CD4-positive, alpha-beta T cell (primary cell): Measurements from ENCODE around the gene TSHZ3. TPM values are rescaled to one million over a fixed set of nuclear protein-coding genes. Genes with fewer than 3 reads are reported as not detected.

Experiments used
- ATAC-seq: fragments of 200-7000 bp; cut with Tn5 transposase; one replicate; pipeline ENCODE4 v1.10.0; 2022; ENCODE audit warnings: mild to moderate bottlenecking; ENCODE audit not compliant: poor library complexity
- CTCF ChIA-PET: fragments of 350-600 bp; sonication (Branson Sonifier 250); formaldehyde crosslinking; loops from one replicate; lab custom pipeline; 2021; ENCODE audit warnings: antibody characterized with exemption, inconsistent platforms; lab: Charles Lee
- POLR2A ChIA-PET: fragments of 350-600 bp; sonication (Branson Sonifier 250); formaldehyde crosslinking; loops from one replicate; lab custom pipeline; 2021; ENCODE audit warnings: antibody characterized with exemption, inconsistent platforms; lab: Charles Lee
- DNase-seq, 14 experiments: peaks; one replicate each; pipeline ENCODE4 v3.0.0-alpha.2; 2013 to 2020; ENCODE audit warnings: mixed read lengths in 2 of 14
- H3K27ac ChIP-seq, 2 donors: one replicate each; pipeline versions ENCODE4 v1.5.1 to v1.7.0; 2013; ENCODE audit warnings: low read length in 2 of 2, low read depth in 1 of 2, mild to moderate bottlenecking in 1 of 2
- H3K27me3 ChIP-seq, 2 experiments: 1 replicate in 1 of 2; 2 replicates in 1 of 2; pipeline versions ENCODE4 v1.6.1 to v1.7.0; 2013; ENCODE audit warnings: low read length in 2 of 2, control low read depth in 1 of 2, mild to moderate bottlenecking in 1 of 2, moderate library complexity in 1 of 2; ENCODE audit not compliant: insufficient read depth in 2 of 2, control insufficient read depth in 1 of 2
- H3K36me3 ChIP-seq: one replicate; pipeline ENCODE4 v1.6.1; 2013; ENCODE audit warnings: low read length, control low read depth; ENCODE audit not compliant: insufficient read depth
- H3K4me1 ChIP-seq: one replicate; pipeline ENCODE4 v1.6.1; 2013; ENCODE audit warnings: low read length, control low read depth; ENCODE audit not compliant: insufficient read depth
- H3K4me3 ChIP-seq: one replicate; pipeline ENCODE4 v1.5.1; 2013; ENCODE audit warnings: mild to moderate bottlenecking, low read length, moderate library complexity
- H3K9me3 ChIP-seq, 2 experiments: 1 replicate in 1 of 2; 2 replicates in 1 of 2; pipeline versions ENCODE4 v1.6.1 to v1.7.0; 2013; ENCODE audit warnings: low read length in 2 of 2, mild to moderate bottlenecking in 2 of 2, control low read depth in 1 of 2, moderate library complexity in 1 of 2; ENCODE audit not compliant: control insufficient read depth in 1 of 2, insufficient read depth in 1 of 2
- H3K27ac Mint-ChIP-seq: one replicate; pipeline ENCODE4 v1.8.0; 2020; ENCODE audit warnings: mixed read lengths
- H3K27me3 Mint-ChIP-seq: one replicate; pipeline ENCODE4 v1.8.0; 2021; ENCODE audit warnings: mixed read lengths
- H3K36me3 Mint-ChIP-seq: one replicate; pipeline ENCODE4 v1.8.0; 2021; ENCODE audit warnings: low read depth, mixed read lengths
- H3K4me1 Mint-ChIP-seq: one replicate; pipeline ENCODE4 v1.8.0; 2021; ENCODE audit warnings: low read depth, mixed read lengths
- H3K4me3 Mint-ChIP-seq: one replicate; pipeline ENCODE4 v1.8.0; 2020; ENCODE audit warnings: mild to moderate bottlenecking, mixed read lengths
- H3K9me3 Mint-ChIP-seq: one replicate; pipeline ENCODE4 v1.8.0; 2020; ENCODE audit warnings: mixed read lengths
- CTCF ChIP-seq: fragments of 200-600 bp; IDR thresholded peaks from one replicate; pipeline ENCODE4 v1.8.0; 2022; ENCODE audit warnings: antibody characterized with exemption, mild to moderate bottlenecking
- intact Hi-C, 2 experiments: fragments of 100-400 bp; cut with DNase I in 1 of 2; cut with micrococcal nuclease in 1 of 2; formaldehyde crosslinking; loops; one replicate each; pipeline versions ENCODE4 v1.15.1 to v1.9.0; 2023 to 2025; cut with DNase I, micrococcal nuclease
- total RNA-seq, 174 experiments: library from RNA in 2 of 174; stranded (reverse) in 2 of 174; gene quantifications; one replicate each; pipeline ENCODE4 v1.2.3 and lab custom pipeline; 2021 to 2026

The TSHZ3 gene
- total RNA-seq, 2 experiments from 2014 or later, result 0.38 to 0.61 TPM

GRCh38 chr19:31308781-31309180 is 40.5 kb downstream of the TSHZ3 start:
- Histone ChIP-seq H3K27me3 (no peaks in the 10 kb centered on the region), H3K9me3 (no peaks in the 10 kb centered on the region), H3K4me1 (no peaks in the 10 kb centered on the region), H3K27ac (no peak overlapping the region), H3K4me3 (no peak overlapping the region), H3K36me3 (no peaks in the 10 kb centered on the region)
- CTCF ChIA-PET, result interaction anchor here (0.6 kb wide), 1 partner anchor 63 kb away, joined by 3 read pairs; no protein-coding TSS in a partner anchor
- Mint-ChIP-seq H3K27me3 (no peaks in the 10 kb centered on the region), H3K4me1 (no peaks in the 10 kb centered on the region), H3K9me3 (no peaks in the 10 kb centered on the region), H3K36me3 (no peaks in the 10 kb centered on the region), H3K27ac (no peak overlapping the region), H3K4me3 (no peak overlapping the region)
- no peak for DNase-seq
- no peak for TF ChIP-seq CTCF
- intact Hi-C loops, result no loop called here
- ATAC-seq, result no peak
- POLR2A ChIA-PET, result no interaction called here

GRCh38 chr19:31307071-31307669 is 42.1 kb downstream of the TSHZ3 start:
- no peak overlapping the region for H3K4me3 ChIP-seq
- no peak overlapping the region for H3K27ac ChIP-seq
- no peaks in the 10 kb centered on the region for H3K36me3 Mint-ChIP-seq
- no peak for TF ChIP-seq CTCF
- no peaks in the 10 kb centered on the region for H3K36me3 ChIP-seq
- no peaks in the 10 kb centered on the region for H3K27me3 Mint-ChIP-seq
- H3K9me3 ChIP-seq, result no peaks in the 10 kb centered on the region
- CTCF ChIA-PET, result no interaction called here
- no peaks in the 10 kb centered on the region for H3K4me1 Mint-ChIP-seq
- POLR2A ChIA-PET, result no interaction called here
- no peak for DNase-seq
- no peaks in the 10 kb centered on the region for H3K4me1 ChIP-seq
- no peaks in the 10 kb centered on the region for H3K9me3 Mint-ChIP-seq
- no peak overlapping the region for H3K4me3 Mint-ChIP-seq
- intact Hi-C loops, result no loop called here
- ATAC-seq, result no peak
- no peak overlapping the region for H3K27ac Mint-ChIP-seq
- no peaks in the 10 kb centered on the region for H3K27me3 ChIP-seq

GRCh38 chr19:31306006-31306753 is 43.1 kb downstream of the TSHZ3 start:
- Histone ChIP-seq H3K27me3 (no peaks in the 10 kb centered on the region), H3K9me3 (no peaks in the 10 kb centered on the region), H3K36me3 (no peaks in the 10 kb centered on the region), H3K4me3 (no peak overlapping the region), H3K27ac (no peak overlapping the region), H3K4me1 (no peaks in the 10 kb centered on the region)
- Mint-ChIP-seq H3K27me3 (no peaks in the 10 kb centered on the region), H3K4me3 (no peak overlapping the region), H3K4me1 (no peaks in the 10 kb centered on the region), H3K27ac (no peak overlapping the region), H3K9me3 (no peaks in the 10 kb centered on the region), H3K36me3 (no peaks in the 10 kb centered on the region)
- ChIA-PET CTCF (no interaction called here), POLR2A (no interaction called here)
- intact Hi-C loops, result no loop called here
- TF ChIP-seq CTCF, result no peak
- DNase-seq (no peak), ATAC-seq (no peak)
